Activated CD8-positive, alpha-beta memory T cell treated with anti-CD3 and anti-CD28 coated beads for 36 hours (primary cell): ENCODE measurements around the gene TUBGCP5. TPM values are rescaled to one million over a fixed set of nuclear protein-coding genes. Genes with fewer than 3 reads are reported as not detected.
"Not testable (repeated sequence)": the region's sequence is repeated elsewhere in the genome, so short reads cannot be mapped to it uniquely, and the experiment has no call there.

Source experiments
- CTCF ChIA-PET: fragments of 350-600 bp; sonication (Branson Sonifier 250); formaldehyde crosslinking; loops from one replicate; lab custom pipeline; 2021; ENCODE audit warnings: antibody characterized with exemption; lab: Charles Lee
- POLR2A ChIA-PET: fragments of 350-600 bp; sonication (Branson Sonifier 250); formaldehyde crosslinking; loops from one replicate; lab custom pipeline; 2021; ENCODE audit warnings: antibody characterized with exemption; lab: Charles Lee
- total RNA-seq, 2 experiments: library from RNA; stranded (reverse); gene quantifications; one replicate each; pipeline ENCODE4 v1.2.3, GENCODE V29; 2021

TUBGCP5 gene
- total RNA-seq, 2 experiments from 2014 or later = 20.5 to 21.7 TPM

DNA sequence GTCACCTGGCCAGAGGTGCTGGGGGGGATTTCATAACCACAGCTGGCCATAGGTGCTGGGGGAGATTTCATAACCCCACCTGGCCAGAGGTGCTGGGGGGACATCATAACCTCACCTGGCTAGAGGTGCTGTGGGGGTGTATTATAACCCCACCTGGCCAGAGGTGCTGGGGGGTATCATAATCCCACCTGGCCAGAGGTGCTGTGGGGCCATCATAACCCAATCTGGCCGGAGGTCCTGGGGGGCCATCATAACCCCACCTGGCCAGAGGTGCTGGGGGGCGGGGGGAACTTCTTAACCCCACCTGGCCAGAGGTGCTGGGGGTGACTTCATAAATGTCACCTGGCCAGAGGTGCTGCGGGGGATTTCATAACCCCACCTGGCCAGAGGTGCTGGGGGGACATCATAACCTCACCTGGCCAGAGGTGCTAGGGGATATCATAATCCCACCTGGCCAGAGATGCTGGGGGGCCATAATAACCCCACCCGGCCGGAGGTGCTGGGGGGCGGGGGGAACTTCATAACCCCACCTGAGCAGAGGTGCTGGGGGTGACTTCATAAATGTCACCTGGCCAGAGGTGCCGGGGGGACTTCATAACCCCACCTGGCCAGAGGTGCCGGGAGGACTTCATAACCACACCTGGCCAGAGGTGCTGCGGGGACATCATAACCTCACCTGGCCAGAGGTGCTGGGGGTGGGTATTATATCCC, 9.4 kb upstream of the TUBGCP5 start:
- CTCF ChIA-PET, POLR2A ChIA-PET: not testable (repeated sequence)

DNA sequence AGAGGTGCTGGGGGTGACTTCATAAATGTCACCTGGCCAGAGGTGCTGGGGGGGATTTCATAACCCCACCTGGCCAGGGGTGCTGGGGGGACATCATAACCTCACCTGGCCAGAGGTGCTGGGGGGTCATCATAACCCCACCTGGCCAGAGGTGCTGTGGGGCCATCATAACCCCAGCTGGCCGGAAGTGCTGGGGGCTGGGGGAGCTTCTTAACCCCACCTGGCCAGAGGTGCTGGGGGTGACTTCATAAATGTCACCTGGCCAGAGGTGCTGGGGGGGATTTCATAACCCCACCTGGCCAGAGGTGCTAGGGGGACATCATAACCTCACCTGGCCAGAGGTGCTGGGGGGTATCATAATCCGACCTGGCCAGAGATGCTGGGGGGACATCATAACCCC, 4.6 kb upstream of the TUBGCP5 start:
- CTCF ChIA-PET, POLR2A ChIA-PET: not testable (repeated sequence)

- POLR2A ChIA-PET = not testable (repeated sequence)
These were observed 4.2 kb upstream of the TUBGCP5 start for GRCh38 chr15:23043535-23043934.

DNA sequence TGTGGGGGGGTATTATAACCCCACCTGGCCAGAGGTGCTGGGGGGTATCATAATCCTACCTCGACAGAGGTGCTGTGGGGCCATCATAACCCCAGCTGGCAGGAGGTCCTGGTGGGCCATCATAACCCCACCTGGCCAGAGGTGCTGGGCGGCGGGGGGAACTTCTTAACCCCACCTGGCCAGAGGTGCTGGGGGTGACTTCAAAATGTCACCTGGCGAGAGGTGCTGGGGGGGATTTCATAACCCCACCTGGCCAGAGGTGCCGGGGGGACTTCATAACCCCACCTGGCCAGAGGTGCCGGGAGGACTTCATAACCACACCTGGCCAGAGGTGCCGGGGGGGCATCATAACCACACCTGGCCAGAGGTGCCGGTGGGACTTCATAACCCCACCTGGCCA, 2.4 kb upstream of the TUBGCP5 start:
- CTCF ChIA-PET, POLR2A ChIA-PET: not testable (repeated sequence)

More at GRCh38 chr15:23043535-23043934, 4.2 kb upstream of the TUBGCP5 start:
- CTCF ChIA-PET = not testable (repeated sequence)

DNA sequence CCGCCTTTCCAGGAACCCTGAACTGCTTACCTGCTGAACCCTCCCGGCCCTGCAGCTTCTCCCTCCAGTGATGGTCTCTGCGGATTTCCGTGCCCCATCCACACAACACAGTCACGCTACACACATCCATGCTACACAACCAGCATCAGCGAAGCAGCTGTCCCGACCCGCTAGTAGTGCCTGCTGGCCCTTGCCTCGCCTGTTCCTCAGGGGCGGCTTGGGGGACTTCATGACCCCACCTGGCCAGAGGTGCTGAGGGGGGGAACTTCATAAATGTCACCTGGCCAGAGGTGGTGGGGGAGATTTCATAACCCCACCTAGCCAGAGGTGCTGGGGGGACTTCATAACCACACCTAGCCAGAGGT, 530 bp upstream of the TUBGCP5 start:
- CTCF ChIA-PET = no interaction called here
- POLR2A ChIA-PET = interaction anchor here (1.0 to 1.7 kb wide), 5 partner anchors 10 to 202 kb away, joined by 3 to 5 read pairs (median 4); no protein-coding TSS in a partner anchor

GRCh38 chr15:23038726-23039142, 635 bp downstream of the TUBGCP5 start:
- CTCF ChIA-PET = no interaction called here
- POLR2A ChIA-PET = interaction anchor here (1.0 to 1.7 kb wide), 5 partner anchors 9 to 201 kb away, joined by 3 to 5 read pairs (median 4); no protein-coding TSS in a partner anchor

- POLR2A ChIA-PET = no interaction called here
- CTCF ChIA-PET = interaction anchor here (1.3 to 1.5 kb wide), 2 partner anchors 12 to 57 kb away, joined by 3 read pairs; no protein-coding TSS in a partner anchor
These were observed 3.3 kb downstream of the TUBGCP5 start for GRCh38 chr15:23035964-23036566.

DNA sequence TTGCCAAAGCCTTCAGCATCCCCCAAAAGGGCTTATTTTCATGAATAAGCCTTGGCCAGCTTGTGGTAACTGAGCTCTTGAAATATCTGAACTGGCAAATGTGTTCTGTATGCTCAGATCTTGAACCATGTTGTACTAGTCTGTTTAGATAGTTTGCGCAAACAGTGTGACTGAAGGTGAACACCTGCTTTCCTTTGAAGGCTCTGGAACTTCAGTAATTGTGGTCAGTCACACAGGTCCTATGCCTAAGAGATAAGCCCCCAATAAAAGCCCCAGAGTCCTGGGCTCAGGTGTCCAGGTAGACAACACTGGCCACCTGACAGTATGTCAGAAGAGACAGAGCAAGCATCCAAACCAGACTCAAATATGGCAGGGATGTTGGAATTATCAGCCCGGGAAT, 5.4 kb downstream of the TUBGCP5 start:
- CTCF ChIA-PET = no interaction called here
- POLR2A ChIA-PET = no interaction called here

DNA sequence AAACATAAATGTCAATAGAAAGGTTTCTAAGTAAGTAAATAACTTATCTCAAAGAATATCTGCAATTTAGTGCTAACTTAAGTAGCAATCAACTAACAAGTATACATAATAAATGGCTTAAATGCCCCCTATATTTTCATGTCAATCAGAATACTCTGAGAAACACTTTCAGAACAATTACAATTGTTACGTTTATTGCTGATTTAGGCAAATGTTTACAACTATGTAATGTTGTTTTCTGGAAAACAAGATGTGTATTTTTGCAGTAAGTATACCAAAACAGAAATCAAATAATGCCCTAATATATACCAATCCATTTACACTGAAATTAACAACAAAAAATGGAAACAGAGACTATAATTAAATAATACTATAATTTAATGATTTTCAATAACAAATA, 13.2 kb downstream of the TUBGCP5 start:
- CTCF ChIA-PET = no interaction called here
- POLR2A ChIA-PET = no interaction called here

- POLR2A ChIA-PET = no interaction called here
- CTCF ChIA-PET = no interaction called here
These were observed 17.2 kb downstream of the TUBGCP5 start for GRCh38 chr15:23022156-23022555.

DNA sequence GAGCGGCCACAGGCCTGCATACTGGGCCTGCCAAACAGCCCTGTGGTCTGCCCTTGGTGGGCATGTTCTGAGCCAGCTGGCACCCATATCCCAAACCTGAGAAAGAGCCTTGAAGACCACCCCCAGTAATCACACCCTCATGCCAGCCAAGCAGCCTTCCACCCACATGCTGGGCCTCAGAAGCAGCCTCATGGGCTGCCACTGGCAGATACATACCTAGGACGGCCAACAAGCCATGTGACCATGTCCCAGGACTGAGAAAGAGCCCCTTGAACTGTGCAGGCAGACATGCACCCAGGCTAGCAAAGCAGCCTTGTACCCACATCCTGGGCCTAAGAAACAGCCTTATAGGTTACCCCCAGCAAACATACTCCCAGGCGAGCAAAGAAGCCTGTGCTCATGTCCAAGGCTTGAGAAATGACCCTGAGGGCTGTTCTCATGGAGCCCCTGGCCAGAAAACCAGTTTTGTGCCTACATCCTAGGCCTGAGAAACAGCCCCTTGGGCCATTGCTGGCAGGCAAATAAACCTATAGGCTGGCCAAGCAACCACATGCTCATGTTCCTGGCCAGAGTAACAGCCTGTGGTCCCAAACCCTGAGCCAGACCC, 24.9 kb downstream of the TUBGCP5 start:
- ChIA-PET CTCF (no interaction called here), POLR2A (no interaction called here)

GRCh38 chr15:23013681-23014080, 25.7 kb downstream of the TUBGCP5 start:
- CTCF ChIA-PET = no interaction called here
- POLR2A ChIA-PET = no interaction called here

- POLR2A ChIA-PET, CTCF ChIA-PET: not testable (repeated sequence)
These were observed 26.8 kb downstream of the TUBGCP5 start for GRCh38 chr15:23012616-23013015.

- ChIA-PET POLR2A (no interaction called here), CTCF (no interaction called here)
These were observed 35.6 kb downstream of the TUBGCP5 start for GRCh38 chr15:23003736-23004135.

DNA sequence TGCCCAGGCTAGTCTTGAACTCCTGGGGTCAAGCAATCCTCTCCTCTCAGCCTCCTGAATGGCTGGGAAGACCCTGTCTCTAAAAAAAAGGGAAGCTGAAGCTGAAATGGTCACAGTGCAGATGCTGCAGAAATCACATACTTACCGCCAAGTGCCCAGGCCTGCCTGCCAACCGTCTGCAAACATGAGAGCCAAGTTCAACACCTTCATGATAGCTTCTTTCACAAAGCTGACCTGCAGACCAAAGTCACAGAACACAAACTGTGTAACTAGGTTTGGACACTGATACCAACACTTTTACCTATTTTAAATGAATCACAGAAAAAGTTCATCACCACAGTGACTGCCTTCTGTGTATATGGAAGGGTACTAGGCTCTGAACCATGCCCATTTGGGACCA, 36.4 kb downstream of the TUBGCP5 start:
- POLR2A ChIA-PET = no interaction called here
- CTCF ChIA-PET = no interaction called here

GRCh38 chr15:22995795-22996194, 43.6 kb downstream of the TUBGCP5 start:
- POLR2A ChIA-PET = no interaction called here
- CTCF ChIA-PET = no interaction called here

DNA sequence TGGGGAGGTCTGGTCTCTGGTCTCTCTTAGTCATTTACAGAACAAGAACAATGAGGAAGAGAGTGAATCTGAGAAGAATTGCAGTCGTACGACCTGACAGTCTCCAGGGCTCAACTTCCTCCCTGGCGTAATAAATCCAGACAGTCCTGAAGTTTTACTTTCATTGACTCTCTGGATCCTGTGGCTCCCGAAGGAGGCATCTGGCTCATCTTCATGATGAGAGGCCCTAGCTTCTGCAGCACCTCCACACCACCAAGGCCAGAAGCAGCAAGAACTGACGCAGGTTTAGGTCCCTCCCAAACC, 47.4 kb downstream of the TUBGCP5 start:
- CTCF ChIA-PET = no interaction called here
- POLR2A ChIA-PET = no interaction called here

DNA sequence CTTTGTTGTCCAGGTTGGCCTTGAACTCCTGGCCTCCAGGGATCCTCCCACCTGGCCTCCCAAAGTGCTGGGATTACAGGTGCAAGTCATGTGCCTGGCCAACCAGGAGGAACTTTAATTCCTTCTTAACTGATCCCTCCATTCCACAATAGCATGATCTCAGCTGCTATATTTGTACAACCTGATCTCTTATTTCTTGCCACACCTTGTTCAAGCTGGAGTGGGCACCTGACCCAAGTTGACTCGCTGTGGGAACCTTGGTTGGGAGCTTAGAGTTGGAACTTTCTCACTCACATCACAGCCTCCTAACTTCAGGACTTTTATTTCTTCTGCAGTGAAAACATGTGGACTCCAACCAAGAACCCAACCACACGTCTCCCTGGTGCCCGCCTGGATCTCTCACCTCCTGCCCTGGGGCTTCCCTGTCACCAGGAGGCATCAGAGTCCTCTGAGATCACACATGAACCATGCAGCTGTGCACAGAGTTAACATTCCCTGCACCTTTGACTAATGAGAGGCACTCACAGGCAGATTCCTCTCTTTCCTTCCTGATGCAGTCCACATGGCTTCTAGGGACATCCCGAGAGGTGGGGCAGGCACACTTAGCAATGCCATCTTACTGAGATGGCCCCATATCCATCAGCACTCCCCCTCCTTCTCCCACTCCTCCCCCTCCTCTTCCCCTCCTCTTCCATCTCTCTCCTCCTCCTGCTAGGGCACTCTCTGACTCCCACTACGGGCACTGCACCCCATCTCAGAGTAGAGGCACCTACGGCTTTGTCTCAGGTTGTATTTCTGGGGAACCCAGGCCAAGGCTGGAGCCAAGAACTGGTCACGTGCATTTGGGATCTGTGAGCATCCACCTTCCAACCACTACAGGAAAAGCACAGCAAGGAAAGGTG, 49.5 kb downstream of the TUBGCP5 start:
- CTCF ChIA-PET = no interaction called here

DNA sequence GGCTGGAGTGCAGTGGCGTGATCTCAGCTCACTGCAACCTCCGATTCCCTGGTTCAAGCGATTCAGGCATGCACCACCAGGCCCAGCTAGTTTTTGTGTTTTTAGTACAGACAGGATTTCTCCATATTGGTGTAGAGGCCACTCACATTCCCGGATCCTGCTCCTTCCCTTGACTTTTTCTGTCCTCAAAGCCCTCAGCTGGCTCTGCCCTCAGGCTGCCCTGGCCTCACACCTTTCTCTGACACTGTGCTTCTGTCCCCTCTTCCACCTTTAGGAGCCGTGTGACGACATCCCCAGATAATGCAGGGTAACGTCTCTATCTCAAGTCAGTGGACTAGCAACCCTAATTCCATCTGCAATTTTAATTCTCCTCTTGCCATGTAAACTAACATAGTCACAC, 50.6 kb downstream of the TUBGCP5 start:
- CTCF ChIA-PET = interaction anchor here (0.6 kb wide), 1 partner anchor 207 kb away, joined by 3 read pairs; no protein-coding TSS in a partner anchor
- POLR2A ChIA-PET = no interaction called here

More for the DNA sequence above, 49.5 kb downstream of the TUBGCP5 start:
- POLR2A ChIA-PET = no interaction called here

DNA sequence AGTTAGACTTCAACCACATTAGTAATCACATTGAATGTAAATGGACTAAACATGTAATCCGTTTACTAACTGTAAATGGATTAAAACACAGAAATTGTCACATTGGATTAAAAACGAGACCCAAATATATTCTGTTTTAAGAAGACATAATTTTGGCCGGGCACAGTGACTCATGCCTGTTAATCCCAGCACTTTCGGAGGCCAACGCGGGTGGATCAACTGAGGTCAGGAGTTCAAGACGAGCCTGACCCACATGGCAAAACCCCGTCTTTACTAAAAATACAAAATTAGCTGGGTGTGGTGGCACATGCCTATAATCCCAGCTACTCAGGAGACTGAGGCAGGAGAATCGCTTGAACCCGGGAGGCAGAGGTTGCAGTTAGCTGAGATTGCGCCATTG, 57.4 kb downstream of the TUBGCP5 start:
- CTCF ChIA-PET, POLR2A ChIA-PET: not testable (repeated sequence)
